ENCODE data around the gene CRELD2. TPM values are rescaled to one million over a fixed set of nuclear protein-coding genes. Genes with fewer than 3 reads are reported as not detected.

Gene CRELD2
- total and polyA plus RNA-seq, 2 of the 13 experiments (the other 11 are each of a cell fraction or from before 2014, with no cell fraction given) = 17.2 to 44.7 TPM

DNA sequence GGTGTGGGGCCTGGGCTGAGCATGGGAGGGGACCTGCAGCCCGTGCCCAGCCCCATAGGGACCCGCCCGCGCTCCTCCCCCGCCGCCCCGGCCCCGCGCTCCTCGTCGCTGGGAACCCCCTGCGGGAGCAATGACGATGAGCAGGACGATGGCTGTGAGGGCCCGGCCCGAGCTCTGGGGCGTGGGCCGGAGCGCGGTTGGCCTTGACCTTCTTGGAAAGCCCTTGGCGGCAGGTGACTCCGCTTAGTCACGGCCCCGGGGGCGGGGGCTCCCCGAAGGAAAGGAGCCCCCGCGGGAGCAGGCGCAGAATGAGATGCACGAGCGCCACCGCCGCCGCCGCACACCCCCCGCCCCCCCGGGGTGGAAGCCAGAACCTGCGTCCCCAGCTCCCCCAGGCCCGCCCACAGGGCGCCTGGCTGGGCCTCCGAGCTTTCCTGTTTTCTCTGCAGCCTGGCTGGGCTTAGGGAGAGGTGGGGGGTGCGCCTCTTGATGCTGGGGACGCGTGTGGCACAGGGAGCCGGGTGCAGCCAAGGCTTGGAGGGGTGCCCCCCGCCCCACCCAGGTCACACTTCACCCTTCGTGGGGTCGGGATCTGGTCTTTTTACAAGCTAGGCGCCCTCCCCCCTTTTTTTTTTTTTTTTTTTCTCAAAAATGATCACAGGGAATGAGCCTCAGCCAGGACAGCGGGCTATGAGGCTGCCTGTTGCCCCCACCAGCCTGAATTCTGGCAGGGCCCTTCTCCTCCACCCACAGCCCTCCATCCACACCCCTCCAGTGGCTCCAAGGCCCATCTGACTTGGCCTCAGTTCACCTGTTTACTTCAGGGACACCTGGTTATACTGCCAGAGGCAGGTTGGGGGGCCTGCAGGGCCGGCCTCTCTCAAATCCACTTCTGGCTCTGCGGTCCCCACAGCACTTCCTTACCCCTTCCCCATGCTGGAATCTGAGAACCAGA lies 17.9 kb downstream of the CRELD2 start (continued):
- TF ChIP-seq ZNF577 (CRISPR knock-in tag; IDR thresholded peaks at IDR 0.05; ENCODE audit: borderline replicate concordance, low read depth) (no peak), ZNF329 (CRISPR knock-in tag; IDR thresholded peaks at IDR 0.05; ENCODE audit: low read depth) (no peak), CTCF (CRISPR knock-in tag; IDR thresholded peaks at IDR 0.05) (peak; percentile 20; the same call in 1 of the 2 replicates), TBL1XR1 (IDR thresholded peaks at IDR 0.05; ENCODE audit: borderline replicate concordance, low read length, partially characterized antibody) (peak; percentile 87), NFKB2 (CRISPR knock-in tag; IDR thresholded peaks at IDR 0.05; ENCODE audit: borderline replicate concordance) (no peak), KLF6 (CRISPR knock-in tag; IDR thresholded peaks at IDR 0.05) (0 out of 2 replicates have a peak, but pooled peaks have one; percentile 62), ZNF691 (CRISPR knock-in tag; IDR thresholded peaks at IDR 0.05; ENCODE audit: borderline replicate concordance, low read depth) (no peak; the same call in 1 of the 2 replicates), SALL2 (CRISPR knock-in tag; IDR thresholded peaks at IDR 0.05) (no peak), MTA3 (CRISPR knock-in tag; IDR thresholded peaks at IDR 0.05) (no peak), ZNF44 (CRISPR knock-in tag; IDR thresholded peaks at IDR 0.05) (no peak), TSC22D2 (CRISPR knock-in tag; IDR thresholded peaks at IDR 0.05; ENCODE audit: borderline replicate concordance) (no peak), NFYC (CRISPR knock-in tag; IDR thresholded peaks at IDR 0.05) (no peak), TBX2 (CRISPR knock-in tag; IDR thresholded peaks at IDR 0.05; ENCODE audit: borderline replicate concordance) (peak; percentile 85; the same call in 1 of the 2 replicates), ZNF281 (CRISPR knock-in tag; IDR thresholded peaks at IDR 0.05; ENCODE audit: borderline replicate concordance) (no peak; the same call in 1 of the 2 replicates), SATB2 (CRISPR knock-in tag; IDR thresholded peaks at IDR 0.05) (no peak)
- TF ChIP-seq, protein P1, sequence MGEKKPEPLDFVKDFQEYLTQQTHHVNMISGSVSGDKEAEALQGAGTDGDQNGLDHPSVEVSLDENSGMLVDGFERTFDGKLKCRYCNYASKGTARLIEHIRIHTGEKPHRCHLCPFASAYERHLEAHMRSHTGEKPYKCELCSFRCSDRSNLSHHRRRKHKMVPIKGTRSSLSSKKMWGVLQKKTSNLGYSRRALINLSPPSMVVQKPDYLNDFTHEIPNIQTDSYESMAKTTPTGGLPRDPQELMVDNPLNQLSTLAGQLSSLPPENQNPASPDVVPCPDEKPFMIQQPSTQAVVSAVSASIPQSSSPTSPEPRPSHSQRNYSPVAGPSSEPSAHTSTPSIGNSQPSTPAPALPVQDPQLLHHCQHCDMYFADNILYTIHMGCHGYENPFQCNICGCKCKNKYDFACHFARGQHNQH (CRISPR knock-in tag; IDR thresholded peaks at IDR 0.05) = peak; percentile 76; the same call in 1 of the 2 replicates
- TF ChIP-seq, protein P2, sequence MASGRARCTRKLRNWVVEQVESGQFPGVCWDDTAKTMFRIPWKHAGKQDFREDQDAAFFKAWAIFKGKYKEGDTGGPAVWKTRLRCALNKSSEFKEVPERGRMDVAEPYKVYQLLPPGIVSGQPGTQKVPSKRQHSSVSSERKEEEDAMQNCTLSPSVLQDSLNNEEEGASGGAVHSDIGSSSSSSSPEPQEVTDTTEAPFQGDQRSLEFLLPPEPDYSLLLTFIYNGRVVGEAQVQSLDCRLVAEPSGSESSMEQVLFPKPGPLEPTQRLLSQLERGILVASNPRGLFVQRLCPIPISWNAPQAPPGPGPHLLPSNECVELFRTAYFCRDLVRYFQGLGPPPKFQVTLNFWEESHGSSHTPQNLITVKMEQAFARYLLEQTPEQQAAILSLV (CRISPR knock-in tag; IDR thresholded peaks at IDR 0.05; ENCODE audit: borderline replicate concordance) = no peak

All from HepG2 (cell line).